Left colon (tissue), 2 donors: ENCODE data around the gene COX19. TPM values are rescaled to one million over a fixed set of nuclear protein-coding genes. Genes with fewer than 3 reads are reported as not detected.

Experiments used
- ATAC-seq: fragments of 200-7000 bp; cut with Tn5 transposase; one replicate; pipeline ENCODE4 v1.9.1; 2020; ENCODE audit warnings: mild to moderate bottlenecking, moderate library complexity
- DNase-seq, 2 donors: peaks; one replicate each; pipeline ENCODE4 v3.0.0-alpha.2; 2020
- intact Hi-C, 2 donors: fragments of 100-400 bp; cut with DNase I in 1 of 2; cut with micrococcal nuclease in 1 of 2; formaldehyde crosslinking; loops; one replicate each; pipeline versions ENCODE4 v1.11.2 to v1.14.0; 2022; cut with DNase I, micrococcal nuclease
- total RNA-seq, 2 donors: library from RNA; stranded (reverse); fragmentation: NEBNext Ultra II Directional; extraction: Animal tissue kit (Norgen Biotek cat#: 25700); gene quantifications; one replicate each; pipeline ENCODE4 v1.2.1, GENCODE V29; 2021
- donor health status: DM: no; HTN: no; CAD: no.
- donor health status: DM: yes; HTN: yes; CAD: no.

COX19 gene
- total RNA-seq, 2 donors from 2014 or later, result 13.5 to 15.2 TPM

- no peak for ATAC-seq
- DNase-seq, result no peak
- intact Hi-C loops, result no loop called here
Measured at GRCh38 chr7:983616-984071, 8.3 kb upstream of the COX19 start.

- ATAC-seq, result peak; percentile 11
- intact Hi-C loops, result no loop called here
- DNase-seq, result no peak
Measured at GRCh38 chr7:983004-983615, 7.8 kb upstream of the COX19 start, which contains the start of gene CYP2W1. Gene CYP2W1, plus strand, starts transcription at chr7:983181. Its CDS starts 31 bp downstream, at chr7:983212.

- no peak for DNase-seq
- no peak for ATAC-seq
- intact Hi-C loops, result no loop called here
Measured at GRCh38 chr7:982511-983003, 7.2 kb upstream of the COX19 start.

GRCh38 chr7:981793-982510 is 6.6 kb upstream of the COX19 start:
- peak; percentile 9 for ATAC-seq
- peak in 1 of 2 donors; percentile 61 for DNase-seq
- intact Hi-C loops, result no loop called here

GRCh38 chr7:979886-980571 is 4.7 kb upstream of the COX19 start:
- ATAC-seq (no peak), DNase-seq (no peak)
- intact Hi-C loops, result no loop called here

GRCh38 chr7:979151-979550 is 3.8 kb upstream of the COX19 start:
- intact Hi-C loops, result no loop called here
- DNase-seq (no peak), ATAC-seq (no peak)

- intact Hi-C loops, result no loop called here
- ATAC-seq (no peak), DNase-seq (no peak)
Measured at GRCh38 chr7:978416-979091, 3.2 kb upstream of the COX19 start.

GRCh38 chr7:978049-978346 is 2.6 kb upstream of the COX19 start:
- DNase-seq (no peak), ATAC-seq (no peak)
- intact Hi-C loops, result no loop called here

- ATAC-seq, result peak; percentile 58
Measured at GRCh38 chr7:977326-978048, 2.1 kb upstream of the COX19 start.

GRCh38 chr7:976901-977325 is 1.6 kb upstream of the COX19 start:
- ATAC-seq, result peak; percentile 22
- DNase-seq, result no peak
- intact Hi-C loops, result no loop called here

More at GRCh38 chr7:977326-978048, 2.1 kb upstream of the COX19 start:
- intact Hi-C loops, result no loop called here
- DNase-seq, result peak; percentile 69 to 74

GRCh38 chr7:975702-976473 is 539 bp upstream of the COX19 start:
- DNase-seq (peak in 1 of 2 donors; percentile 42), ATAC-seq (no peak)
- intact Hi-C loops, result no loop called here

- DNase-seq (no peak), ATAC-seq (peak; percentile 21)
- intact Hi-C loops, result no loop called here
Measured at GRCh38 chr7:974172-974571, 1.2 kb downstream of the COX19 start.

GRCh38 chr7:973312-973711 is 2.0 kb downstream of the COX19 start:
- ATAC-seq (no peak), DNase-seq (no peak)
- intact Hi-C loops, result no loop called here

- ATAC-seq, result no peak
- intact Hi-C loops, result no loop called here
- DNase-seq, result no peak
Measured at GRCh38 chr7:972676-973309, 2.6 kb downstream of the COX19 start.

- ATAC-seq, result no peak
- DNase-seq, result no peak
- intact Hi-C loops, result no loop called here
Measured at GRCh38 chr7:972110-972509, 3.2 kb downstream of the COX19 start.

GRCh38 chr7:970744-971143 is 4.6 kb downstream of the COX19 start:
- ATAC-seq (no peak), DNase-seq (no peak)
- intact Hi-C loops, result no loop called here

- intact Hi-C loops, result no loop called here
- ATAC-seq (no peak), DNase-seq (no peak)
Measured at GRCh38 chr7:969403-969802, 5.9 kb downstream of the COX19 start.
